HT-29 (cell line): ENCODE measurements around the gene CRNKL1. TPM values are rescaled to one million over a fixed set of nuclear protein-coding genes. Genes with fewer than 3 reads are reported as not detected.

Experiments used
- total RNA-seq: library from RNA; depleted of rRNA; stranded (reverse); fragments of >200 nt; shearing (Covaris generic); gene quantifications from 2 replicates; pipeline ENCODE4 v1.2.3, GENCODE V29; 2014; rRNA removed

The CRNKL1 gene
- total RNA-seq, 1 experiment from 2014 or later: 8.1 TPM

Other genes starting within 250 kb of the CRNKL1 start
- gene NAA20, start 35.1 kb downstream of the CRNKL1 start, total RNA-seq: 49.4 and 50.9 TPM in 2 replicates
- gene CFAP61, start 66 bp upstream of the CRNKL1 start, total RNA-seq: not detected in 2 replicates